HFF-Myc (cell line): Measurements from ENCODE around the gene ELAVL3.

ENCODE experiments used
- DNase-seq: peaks from one replicate; pipeline ENCODE4 v3.0.0-alpha.2; 2011; ENCODE audit warnings: low read depth; ENCODE audit errors: extremely low read depth
- H3K4me3 ChIP-seq: replicated peaks from 2 replicates; pipeline ENCODE4 v1.5.1; 2011; ENCODE audit warnings: low read depth, mild to moderate bottlenecking, control low read depth, low read length
- TF ChIP-seq, protein P1 (sequence below): IDR thresholded peaks from 2 replicates; pipeline ENCODE4 v1.5.1; 2012; ENCODE audit warnings: mild to moderate bottlenecking, low read depth, low read length, control low read depth; ENCODE audit errors: missing control alignments

Gene ELAVL3

DNA sequence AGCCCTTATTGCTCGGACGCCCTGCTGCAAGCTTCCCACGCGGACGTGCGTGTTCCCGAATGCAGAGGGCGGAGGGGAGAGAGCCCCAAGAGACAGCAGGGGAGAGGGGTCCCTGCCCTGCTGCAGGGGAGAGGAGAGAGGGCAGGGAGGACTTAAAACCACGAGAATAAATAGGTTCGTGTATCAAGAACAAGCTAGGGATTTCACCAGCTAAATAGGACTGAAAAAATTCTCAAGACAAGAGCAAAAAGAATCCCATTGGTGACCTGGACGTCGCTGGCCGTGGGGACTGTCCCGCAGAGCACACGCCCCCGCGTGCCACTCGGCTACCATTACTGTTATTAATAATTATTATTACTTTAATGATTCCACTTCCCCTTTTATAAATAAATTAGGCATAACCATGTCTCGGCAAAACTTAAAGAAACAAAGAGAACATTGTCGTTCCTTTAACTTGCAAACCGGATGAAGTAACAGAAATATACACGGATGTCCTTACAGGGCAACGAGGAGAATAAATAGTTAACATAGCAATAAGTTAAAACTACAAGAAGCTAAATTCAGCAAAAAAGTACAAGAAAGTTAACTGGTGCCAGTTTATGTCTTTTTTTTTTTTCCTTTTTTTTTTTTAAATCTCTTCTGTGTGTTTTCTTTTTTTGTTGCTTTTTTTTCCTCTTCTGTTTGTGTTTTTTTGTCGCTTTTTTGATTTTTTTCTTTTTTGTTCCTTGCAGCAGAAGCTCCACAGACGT is 28.8 kb downstream of the ELAVL3 start:
- H3K4me3 ChIP-seq = no peak overlapping the region

DNA sequence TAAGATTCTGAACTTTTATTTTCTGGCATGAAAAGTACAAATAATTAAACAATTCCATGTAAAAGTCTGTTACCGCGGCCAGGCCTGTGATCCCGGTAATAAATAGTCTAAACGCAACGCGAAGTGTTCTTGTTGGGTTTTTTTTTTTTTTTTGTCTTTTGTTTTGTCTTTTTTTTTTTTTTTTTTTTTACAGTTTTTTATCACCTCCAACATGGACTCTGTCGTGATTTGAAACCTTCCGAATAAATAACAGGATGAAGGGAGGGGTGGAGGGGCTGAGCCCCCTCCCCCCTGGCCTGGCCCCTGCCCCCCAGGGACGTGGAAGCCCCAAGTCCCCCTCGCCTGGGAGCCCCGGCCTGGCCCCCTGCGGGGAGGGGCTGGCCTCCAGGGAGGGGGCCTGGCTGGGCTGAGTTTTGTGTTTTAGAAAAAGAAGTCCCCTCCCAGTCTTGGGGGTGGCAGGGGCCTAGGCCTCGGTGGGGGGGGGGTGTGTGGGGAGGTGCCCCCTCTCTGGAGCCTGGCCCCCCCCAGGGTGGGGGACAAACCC is 29.4 kb downstream of the ELAVL3 start:
- TF ChIP-seq, protein P1, sequence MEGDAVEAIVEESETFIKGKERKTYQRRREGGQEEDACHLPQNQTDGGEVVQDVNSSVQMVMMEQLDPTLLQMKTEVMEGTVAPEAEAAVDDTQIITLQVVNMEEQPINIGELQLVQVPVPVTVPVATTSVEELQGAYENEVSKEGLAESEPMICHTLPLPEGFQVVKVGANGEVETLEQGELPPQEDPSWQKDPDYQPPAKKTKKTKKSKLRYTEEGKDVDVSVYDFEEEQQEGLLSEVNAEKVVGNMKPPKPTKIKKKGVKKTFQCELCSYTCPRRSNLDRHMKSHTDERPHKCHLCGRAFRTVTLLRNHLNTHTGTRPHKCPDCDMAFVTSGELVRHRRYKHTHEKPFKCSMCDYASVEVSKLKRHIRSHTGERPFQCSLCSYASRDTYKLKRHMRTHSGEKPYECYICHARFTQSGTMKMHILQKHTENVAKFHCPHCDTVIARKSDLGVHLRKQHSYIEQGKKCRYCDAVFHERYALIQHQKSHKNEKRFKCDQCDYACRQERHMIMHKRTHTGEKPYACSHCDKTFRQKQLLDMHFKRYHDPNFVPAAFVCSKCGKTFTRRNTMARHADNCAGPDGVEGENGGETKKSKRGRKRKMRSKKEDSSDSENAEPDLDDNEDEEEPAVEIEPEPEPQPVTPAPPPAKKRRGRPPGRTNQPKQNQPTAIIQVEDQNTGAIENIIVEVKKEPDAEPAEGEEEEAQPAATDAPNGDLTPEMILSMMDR = no peak

More for the DNA sequence above, 28.8 kb downstream of the ELAVL3 start:
- TF ChIP-seq, protein P1 = no peak
- DNase-seq = no peak

DNA sequence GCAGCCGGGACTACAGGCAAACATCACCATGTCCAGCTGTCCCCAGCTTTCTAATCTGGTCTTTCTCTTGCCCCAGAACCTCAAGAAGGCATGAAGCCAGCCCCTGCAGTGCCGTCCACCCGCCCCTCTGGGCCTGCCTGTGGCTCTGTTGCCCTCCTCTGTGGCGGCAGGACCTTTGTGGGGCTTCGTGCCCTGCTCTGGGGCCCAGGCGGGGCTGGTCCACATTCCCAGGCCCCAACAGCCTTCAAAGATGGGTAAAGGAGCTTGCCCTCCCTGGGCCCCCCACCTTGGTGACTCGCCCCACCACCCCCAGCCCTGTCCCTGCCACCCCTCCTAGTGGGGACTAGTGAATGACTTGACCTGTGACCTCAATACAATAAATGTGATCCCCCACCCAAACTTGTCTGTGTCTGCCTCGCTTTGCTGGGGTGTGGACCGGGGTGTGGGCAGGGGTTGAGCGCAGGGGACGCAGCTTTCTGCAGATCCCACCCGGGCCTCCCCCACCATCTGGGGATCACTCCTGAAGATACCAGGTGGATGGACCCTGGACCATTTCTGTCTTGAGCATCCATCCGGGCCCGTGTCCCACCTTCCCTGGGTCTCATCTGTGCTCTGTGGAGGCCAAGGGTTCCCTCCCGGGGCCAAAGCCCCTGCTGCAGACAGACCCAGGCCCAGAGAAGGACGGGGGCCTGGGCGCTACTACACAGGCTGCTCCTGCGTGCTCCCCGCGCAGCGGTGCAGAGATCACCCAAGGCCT is 30.1 kb downstream of the ELAVL3 start:
- H3K4me3 ChIP-seq = no peak overlapping the region
- no peak for DNase-seq
- TF ChIP-seq, protein P1 = no peak

More for the DNA sequence above, 29.4 kb downstream of the ELAVL3 start:
- no peak overlapping the region for H3K4me3 ChIP-seq
- no peak for DNase-seq

DNA sequence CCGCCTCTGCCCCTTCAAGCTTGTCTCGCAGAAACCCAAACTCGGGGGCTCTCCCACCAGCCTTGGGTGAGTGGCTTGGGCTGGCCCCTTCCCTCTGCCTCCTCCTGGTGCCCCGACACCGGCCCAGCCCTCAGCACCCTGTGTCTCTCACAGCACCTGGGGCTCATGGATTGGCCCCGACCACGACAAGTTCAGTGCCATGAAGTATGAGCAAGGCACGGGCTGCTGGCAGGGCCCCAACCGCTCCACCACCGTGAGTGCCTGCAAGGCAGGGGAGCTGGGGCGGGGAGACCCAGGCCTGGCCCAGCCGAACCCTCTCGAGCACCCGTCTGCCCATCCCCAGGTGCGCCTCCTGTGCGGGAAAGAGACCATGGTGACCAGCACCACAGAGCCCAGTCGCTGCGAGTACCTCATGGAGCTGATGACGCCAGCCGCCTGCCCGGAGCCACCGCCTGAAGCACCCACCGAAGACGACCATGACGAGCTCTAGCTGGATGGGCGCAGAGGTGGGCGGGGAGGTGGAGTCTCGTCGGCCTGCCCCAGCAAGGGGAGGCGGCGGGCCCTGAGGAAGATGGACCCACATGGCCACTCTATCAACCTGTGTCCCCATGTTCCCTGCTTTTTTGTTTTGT is 31.8 kb downstream of the ELAVL3 start:
- TF ChIP-seq, protein P1 = no peak
- H3K4me3 ChIP-seq = no peak overlapping the region
- no peak for DNase-seq

DNA sequence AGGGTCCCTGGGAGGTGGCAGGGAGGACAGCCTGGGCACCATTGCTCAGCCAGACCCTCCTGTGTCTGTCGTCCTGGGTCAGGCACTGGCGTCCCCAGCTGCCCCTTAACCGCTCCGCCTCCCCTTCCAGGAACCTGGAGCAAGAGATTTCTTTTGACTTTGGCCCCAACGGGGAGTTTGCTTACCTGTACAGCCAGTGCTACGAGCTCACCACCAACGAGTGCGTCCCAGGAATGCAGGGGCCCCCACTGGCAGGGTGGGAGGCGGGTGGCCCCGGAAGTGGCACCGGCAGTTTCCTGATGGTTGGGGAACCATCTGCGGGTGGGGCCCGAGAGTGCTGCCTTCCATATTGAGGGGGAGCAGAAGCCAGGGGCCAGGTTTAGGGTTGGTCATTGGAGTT is 32.4 kb downstream of the ELAVL3 start:
- DNase-seq = no peak
- H3K4me3 ChIP-seq = no peak overlapping the region
- TF ChIP-seq, protein P1 = no peak

DNA sequence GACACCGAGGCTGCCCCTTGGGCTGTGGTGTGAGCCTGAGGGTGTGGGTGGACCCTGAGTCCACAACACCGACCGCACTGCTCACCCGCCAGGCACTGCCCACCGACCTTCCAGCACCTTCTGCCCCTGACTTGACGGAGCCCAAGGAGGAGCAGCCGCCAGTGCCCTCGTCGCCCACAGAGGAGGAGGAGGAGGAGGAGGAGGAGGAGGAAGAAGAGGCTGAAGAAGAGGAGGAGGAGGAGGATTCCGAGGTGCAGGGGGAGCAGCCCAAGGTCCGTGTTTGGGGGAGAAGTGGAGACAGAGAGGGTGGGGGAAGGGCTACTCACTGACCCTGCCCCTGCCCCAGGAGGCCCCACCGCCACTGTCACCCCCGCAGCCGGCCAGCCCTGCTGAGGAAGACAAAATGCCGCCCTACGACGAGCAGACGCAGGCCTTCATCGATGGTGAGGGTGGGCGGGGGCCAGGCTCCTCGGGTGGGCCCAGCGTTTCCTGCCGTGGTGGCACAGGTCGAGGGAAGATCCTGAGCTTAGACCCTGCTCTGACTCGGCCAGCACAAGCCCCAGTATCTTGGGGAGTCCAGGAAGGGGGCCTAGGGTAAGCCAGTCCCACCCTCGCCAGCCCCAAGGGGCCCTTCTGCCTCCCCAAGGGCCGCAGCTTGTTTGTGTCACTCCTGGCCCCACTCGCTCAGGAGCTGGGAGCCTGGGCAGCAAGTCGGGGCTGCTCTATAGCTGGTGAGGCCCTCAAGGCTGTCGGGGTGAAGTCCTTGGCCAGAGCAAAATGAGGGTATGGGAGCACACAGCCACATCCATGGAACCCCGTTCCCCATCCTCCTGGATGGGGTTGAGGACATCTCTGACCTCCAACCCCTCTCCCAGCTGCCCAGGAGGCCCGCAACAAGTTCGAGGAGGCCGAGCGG is 33.2 kb downstream of the ELAVL3 start:
- TF ChIP-seq, protein P1 = no peak
- no peak overlapping the region for H3K4me3 ChIP-seq
- no peak for DNase-seq
